GM12891 (cell line): ENCODE data around the gene RBP7.

Source experiments
- PAX5 ChIP-seq: IDR thresholded peaks from 2 replicates; pipeline ENCODE4 v1.6.1; 2011; ENCODE audit warnings: low read length, moderate library complexity, mild to moderate bottlenecking; ENCODE audit not compliant: insufficient read depth, severe bottlenecking
- POLR2A ChIP-seq: IDR thresholded peaks from 2 replicates; pipeline ENCODE4 v1.6.1; 2011; ENCODE audit warnings: low read depth, low read length, control low read depth
- POLR2AphosphoS5 ChIP-seq: IDR thresholded peaks from 2 replicates; pipeline ENCODE4 v1.6.1; 2011; ENCODE audit warnings: low read depth, low read length, control low read depth
- POU2F2 ChIP-seq: IDR thresholded peaks from 2 replicates; pipeline ENCODE4 v1.6.1; 2011; ENCODE audit warnings: low read depth, mild to moderate bottlenecking, control low read depth, low read length, moderate library complexity
- SPI1 ChIP-seq: IDR thresholded peaks from 2 replicates; pipeline ENCODE4 v1.6.1; 2011; ENCODE audit warnings: low read depth, low read length, control low read depth
- TAF1 ChIP-seq: IDR thresholded peaks from 2 replicates; pipeline ENCODE4 v1.6.1; 2011; ENCODE audit warnings: low read depth, low read length, control low read depth

- TF ChIP-seq TAF1, result no peak
- TF ChIP-seq POLR2A, result no peak
- no peak for TF ChIP-seq PAX5
- no peak for TF ChIP-seq SPI1
- TF ChIP-seq POLR2AphosphoS5, result 0 out of 2 replicates have a peak, but pooled peaks have one; percentile 25
- TF ChIP-seq POU2F2, result no peak
Observed at GRCh38 chr1:9960706-9961562, 36.1 kb upstream of the RBP7 start.
